Dendritic cell treated with granulocyte-macrophage colony-stimulating factor and Interleukin-4, amounts not matched to agents 40 ng/mL and 50 ng/mL, for 4 days (primary cell): ENCODE results near the gene PLEKHG3.

Experiments used
- H3K27ac Mint-ChIP-seq: one replicate; pipeline ENCODE4 v1.8.0; 2022; ENCODE audit warnings: mild to moderate bottlenecking, mixed read lengths
- H3K27me3 Mint-ChIP-seq: one replicate; pipeline ENCODE4 v1.8.0; 2022; ENCODE audit warnings: mild to moderate bottlenecking, mixed read lengths
- H3K36me3 Mint-ChIP-seq: one replicate; pipeline ENCODE4 v1.8.0; 2022; ENCODE audit warnings: low read depth, mixed read lengths
- H3K4me1 Mint-ChIP-seq: one replicate; pipeline ENCODE4 v1.8.0; 2022; ENCODE audit warnings: low read depth, mixed read lengths
- H3K4me3 Mint-ChIP-seq: one replicate; pipeline ENCODE4 v1.8.0; 2022; ENCODE audit warnings: mild to moderate bottlenecking, moderate library complexity, mixed read lengths
- H3K9me3 Mint-ChIP-seq: one replicate; pipeline ENCODE4 v1.8.0; 2022; ENCODE audit warnings: mixed read lengths
- intact Hi-C: fragments of 100-400 bp; cut with micrococcal nuclease; formaldehyde crosslinking; loops from one replicate; pipeline ENCODE4 v1.15.0; 2022

Gene PLEKHG3

DNA sequence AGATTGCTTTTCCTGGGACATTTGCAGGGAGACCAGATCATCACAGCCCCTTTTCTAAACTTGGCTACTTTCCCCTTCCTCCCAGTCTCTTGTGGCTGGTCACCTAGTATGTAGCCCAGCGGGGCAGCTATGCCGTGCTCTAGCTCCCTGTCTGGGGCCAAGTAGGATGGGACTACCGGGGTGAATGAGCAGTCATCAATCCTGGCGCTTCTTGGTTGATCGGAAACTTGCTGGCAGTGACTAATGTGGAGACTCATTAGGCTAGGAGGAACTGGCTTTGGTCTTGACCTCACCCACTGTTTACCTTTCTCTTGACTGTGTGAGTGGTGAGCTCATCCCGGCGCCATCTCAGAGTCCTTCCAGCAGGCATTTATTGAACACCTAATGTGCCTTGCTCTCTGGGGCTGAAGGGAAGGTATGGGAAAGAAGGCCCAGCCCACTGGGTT lies 15.9 kb downstream of the PLEKHG3 start:
- Mint-ChIP-seq H3K9me3 (no peaks in the 10 kb centered on the region), H3K4me1 (peaks cover 85% of the 10 kb centered on the region), H3K4me3 (no peak overlapping the region), H3K36me3 (peaks cover 13% of the 10 kb centered on the region), H3K27ac (no peak overlapping the region), H3K27me3 (no peaks in the 10 kb centered on the region)
- intact Hi-C loops = loop anchor here (5.0 kb wide), 1 partner anchor 37 kb away; no protein-coding TSS in a partner anchor

GRCh38 chr14:64721391-64721791 lies 17.2 kb downstream of the PLEKHG3 start:
- Mint-ChIP-seq H3K9me3 (no peaks in the 10 kb centered on the region), H3K27me3 (no peaks in the 10 kb centered on the region), H3K4me3 (no peak overlapping the region), H3K27ac (no peak overlapping the region), H3K4me1 (peaks cover 73% of the 10 kb centered on the region), H3K36me3 (peaks cover 13% of the 10 kb centered on the region)
- intact Hi-C loops = loop anchor here (5.0 kb wide), 1 partner anchor 36 kb away; no protein-coding TSS in a partner anchor

- Mint-ChIP-seq H3K4me1 (peaks cover 68% of the 10 kb centered on the region), H3K27ac (no peak overlapping the region), H3K4me3 (no peak overlapping the region), H3K9me3 (no peaks in the 10 kb centered on the region), H3K36me3 (peaks cover 13% of the 10 kb centered on the region), H3K27me3 (no peaks in the 10 kb centered on the region)
- intact Hi-C loops = loop anchor here (5.0 kb wide), 1 partner anchor 35 kb away; no protein-coding TSS in a partner anchor
Measured at GRCh38 chr14:64721899-64722298, 17.7 kb downstream of the PLEKHG3 start.

DNA sequence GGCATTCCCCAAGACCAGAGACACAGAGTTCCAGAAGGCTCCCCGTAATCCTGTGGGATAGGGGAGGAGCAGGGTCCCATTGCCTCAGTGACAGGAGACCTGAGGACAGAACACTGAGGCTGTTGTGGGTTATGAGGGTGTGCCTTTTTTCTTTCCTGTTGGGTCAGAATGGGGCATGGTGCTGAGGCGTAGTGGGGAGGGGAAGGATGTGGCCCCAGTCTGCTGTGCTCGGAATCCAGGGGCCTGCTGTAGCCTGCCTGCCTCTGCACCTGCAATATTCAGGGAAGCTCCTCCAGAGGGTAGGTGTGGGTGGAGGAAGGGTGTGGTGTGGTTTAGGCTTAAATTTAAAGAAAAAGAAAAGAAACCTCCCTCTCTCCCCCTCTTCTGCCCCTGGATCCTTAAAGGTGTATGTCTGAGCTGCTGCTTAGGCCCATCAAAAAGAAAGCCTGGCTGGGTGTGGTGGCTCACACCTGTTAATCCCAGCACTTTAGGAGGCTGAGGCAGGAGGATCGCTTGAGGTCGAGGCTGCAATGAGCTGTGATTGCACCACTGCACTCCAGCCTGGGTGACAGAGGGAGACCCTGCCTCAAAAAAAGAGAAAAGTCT lies 18.7 kb downstream of the PLEKHG3 start:
- no peak overlapping the region for H3K4me3 Mint-ChIP-seq
- H3K27ac Mint-ChIP-seq = no peak overlapping the region
- H3K9me3 Mint-ChIP-seq = no peaks in the 10 kb centered on the region
- intact Hi-C loops = loop anchor here (5.0 kb wide), 1 partner anchor 34 kb away; no protein-coding TSS in a partner anchor
- H3K36me3 Mint-ChIP-seq = peaks cover 21% of the 10 kb centered on the region
- no peaks in the 10 kb centered on the region for H3K27me3 Mint-ChIP-seq
- peaks cover 57% of the 10 kb centered on the region for H3K4me1 Mint-ChIP-seq

- H3K4me1 Mint-ChIP-seq = peaks cover 48% of the 10 kb centered on the region
- no peaks in the 10 kb centered on the region for H3K9me3 Mint-ChIP-seq
- peaks cover 26% of the 10 kb centered on the region for H3K36me3 Mint-ChIP-seq
- no peak overlapping the region for H3K4me3 Mint-ChIP-seq
- no peak overlapping the region for H3K27ac Mint-ChIP-seq
- intact Hi-C loops = loop anchor here (5.0 kb wide), 1 partner anchor 33 kb away; no protein-coding TSS in a partner anchor
- no peaks in the 10 kb centered on the region for H3K27me3 Mint-ChIP-seq
Measured at GRCh38 chr14:64723691-64724577, 19.7 kb downstream of the PLEKHG3 start.

DNA sequence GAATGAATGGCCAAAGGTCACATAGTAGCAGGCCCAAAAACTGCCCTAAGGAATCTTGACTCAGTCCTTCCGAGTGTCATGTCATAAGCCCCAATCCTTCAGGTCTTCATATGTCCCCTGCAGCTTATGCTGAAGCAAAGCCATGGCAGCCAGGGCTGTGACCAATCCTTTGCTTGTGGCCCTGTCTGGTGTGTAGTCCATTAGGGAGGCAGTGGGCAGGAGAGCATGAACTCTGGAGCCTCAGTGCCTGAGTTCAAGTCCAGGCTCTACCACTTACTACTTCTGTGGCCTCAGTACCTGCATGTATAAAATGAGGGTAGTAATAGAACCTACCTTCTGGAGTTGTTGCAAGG lies 20.3 kb downstream of the PLEKHG3 start:
- Mint-ChIP-seq H3K4me1 (peaks cover 46% of the 10 kb centered on the region), H3K27me3 (no peaks in the 10 kb centered on the region), H3K27ac (no peak overlapping the region), H3K9me3 (no peaks in the 10 kb centered on the region), H3K36me3 (peaks cover 31% of the 10 kb centered on the region), H3K4me3 (no peak overlapping the region)
- intact Hi-C loops = loop anchor here (5.0 kb wide), 1 partner anchor 33 kb away; no protein-coding TSS in a partner anchor

DNA sequence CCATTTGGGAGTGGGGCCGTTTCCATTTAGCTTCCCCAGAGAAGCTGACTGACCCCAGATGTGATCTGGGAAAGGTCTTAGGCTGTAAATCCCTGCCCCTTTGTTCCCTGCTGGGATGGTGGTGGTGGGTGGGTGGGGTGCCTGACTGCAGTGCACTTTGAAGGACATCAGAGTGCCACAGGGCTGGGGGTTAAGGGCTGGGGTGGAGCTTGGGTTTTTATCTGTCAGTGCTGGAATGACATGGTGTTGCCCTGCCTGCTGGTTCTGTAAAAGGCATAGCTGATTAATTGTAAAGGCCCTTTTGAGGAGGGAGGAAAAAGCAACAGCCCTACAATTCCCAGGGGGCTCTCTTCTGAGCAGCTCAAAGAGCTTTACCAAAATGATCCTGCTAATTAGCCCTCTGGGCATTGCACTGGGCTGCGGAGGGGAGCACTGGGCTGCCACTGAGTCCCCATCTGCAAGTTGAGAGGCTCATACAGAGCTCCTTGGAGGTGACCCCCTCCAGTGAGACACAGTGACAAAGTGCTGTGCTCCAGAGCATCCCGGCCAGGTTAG lies 21.1 kb downstream of the PLEKHG3 start:
- H3K4me3 Mint-ChIP-seq = no peak overlapping the region
- peaks cover 39% of the 10 kb centered on the region for H3K4me1 Mint-ChIP-seq
- H3K27me3 Mint-ChIP-seq = no peaks in the 10 kb centered on the region
- peaks cover 39% of the 10 kb centered on the region for H3K36me3 Mint-ChIP-seq
- no peaks in the 10 kb centered on the region for H3K9me3 Mint-ChIP-seq
- intact Hi-C loops = no loop called here
- H3K27ac Mint-ChIP-seq = no peak overlapping the region

DNA sequence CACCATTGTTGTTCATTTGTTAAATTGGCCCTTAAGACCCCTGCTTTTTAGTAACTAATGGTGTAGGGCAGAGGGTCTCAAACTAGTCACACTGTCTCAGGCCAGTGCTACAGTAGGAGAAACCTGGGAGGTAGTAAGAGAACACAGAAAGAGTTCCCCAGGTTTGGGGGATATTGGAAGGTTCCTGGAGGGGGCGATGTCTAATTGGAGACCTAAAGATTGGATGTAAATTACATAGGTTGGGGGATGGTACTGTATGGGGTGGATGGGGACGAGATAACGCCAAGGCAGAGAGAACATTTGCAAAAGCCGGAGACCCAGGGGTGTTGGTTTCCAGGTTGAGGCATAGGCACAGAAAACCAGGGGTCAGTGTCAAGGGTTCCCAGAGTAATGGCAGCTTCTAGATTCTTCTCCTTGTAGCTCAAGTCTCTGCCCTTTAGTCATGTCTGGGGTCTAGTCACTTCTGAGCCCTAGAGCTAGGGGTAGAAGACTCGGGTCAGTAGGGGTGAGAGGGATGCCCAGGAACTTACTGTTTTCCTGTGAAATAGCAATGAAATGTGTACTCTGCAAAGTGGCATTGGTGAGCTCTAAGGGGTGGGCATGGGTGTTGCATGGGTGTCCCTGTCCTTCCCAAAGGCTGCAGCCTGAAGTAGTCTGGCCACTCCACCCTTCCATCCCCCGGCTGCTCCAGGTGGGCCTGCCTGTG lies 21.8 kb downstream of the PLEKHG3 start:
- H3K27ac Mint-ChIP-seq = no peak overlapping the region
- no peaks in the 10 kb centered on the region for H3K9me3 Mint-ChIP-seq
- intact Hi-C loops = no loop called here
- H3K36me3 Mint-ChIP-seq = peaks cover 45% of the 10 kb centered on the region
- H3K27me3 Mint-ChIP-seq = no peaks in the 10 kb centered on the region
- H3K4me3 Mint-ChIP-seq = no peak overlapping the region
- peaks cover 32% of the 10 kb centered on the region for H3K4me1 Mint-ChIP-seq

DNA sequence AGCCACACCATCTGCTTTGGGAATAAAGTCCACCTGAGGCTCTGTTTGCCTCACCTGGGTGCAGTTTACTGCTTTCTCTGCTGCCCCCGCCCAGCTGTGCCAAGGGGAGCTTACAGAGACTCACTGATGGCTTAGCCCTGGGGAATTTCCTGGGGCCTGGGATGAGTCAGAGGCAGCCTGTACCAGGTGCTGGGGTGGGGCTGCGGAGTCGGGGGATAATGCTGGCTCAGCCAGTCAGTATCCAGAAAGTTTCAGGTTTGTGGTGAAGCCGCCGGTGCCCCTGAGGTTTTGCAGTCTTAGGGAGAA lies 22.3 kb downstream of the PLEKHG3 start:
- no peak overlapping the region for H3K4me3 Mint-ChIP-seq
- peaks cover 51% of the 10 kb centered on the region for H3K36me3 Mint-ChIP-seq
- intact Hi-C loops = no loop called here
- no peaks in the 10 kb centered on the region for H3K9me3 Mint-ChIP-seq
- peaks cover 27% of the 10 kb centered on the region for H3K4me1 Mint-ChIP-seq
- H3K27ac Mint-ChIP-seq = no peak overlapping the region
- H3K27me3 Mint-ChIP-seq = no peaks in the 10 kb centered on the region

DNA sequence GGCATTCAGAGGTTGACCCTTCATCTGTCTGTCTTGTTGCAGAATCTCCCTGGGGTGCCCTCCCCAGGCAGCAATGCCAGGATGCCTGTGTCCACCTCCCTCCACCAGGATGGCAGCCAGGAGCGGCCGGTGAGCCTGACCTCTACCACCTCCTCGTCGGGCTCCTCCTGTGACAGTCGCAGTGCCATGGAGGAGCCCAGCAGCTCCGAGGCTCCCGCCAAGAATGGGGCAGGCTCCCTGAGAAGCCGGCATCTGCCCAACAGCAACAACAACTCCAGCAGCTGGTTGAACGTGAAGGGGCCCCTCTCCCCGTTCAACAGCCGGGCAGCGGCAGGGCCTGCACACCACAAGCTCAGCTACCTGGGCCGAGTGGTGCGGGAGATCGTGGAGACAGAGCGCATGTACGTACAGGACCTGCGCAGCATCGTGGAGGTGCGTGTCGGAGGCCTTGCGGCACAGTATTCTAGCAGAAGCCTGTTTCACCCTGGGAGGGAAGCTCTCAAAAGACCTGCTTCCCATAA lies 23.4 kb downstream of the PLEKHG3 start:
- peaks cover 17% of the 10 kb centered on the region for H3K4me1 Mint-ChIP-seq
- H3K36me3 Mint-ChIP-seq = peaks cover 61% of the 10 kb centered on the region
- H3K9me3 Mint-ChIP-seq = no peaks in the 10 kb centered on the region
- H3K27ac Mint-ChIP-seq = no peak overlapping the region
- no peak overlapping the region for H3K4me3 Mint-ChIP-seq
- no peaks in the 10 kb centered on the region for H3K27me3 Mint-ChIP-seq
- intact Hi-C loops = no loop called here

- Mint-ChIP-seq H3K27ac (no peak overlapping the region), H3K4me1 (peaks cover 12% of the 10 kb centered on the region), H3K9me3 (no peaks in the 10 kb centered on the region), H3K27me3 (no peaks in the 10 kb centered on the region), H3K36me3 (peaks cover 66% of the 10 kb centered on the region), H3K4me3 (no peak overlapping the region)
- intact Hi-C loops = no loop called here
Measured at GRCh38 chr14:64728106-64728505, 23.9 kb downstream of the PLEKHG3 start.

DNA sequence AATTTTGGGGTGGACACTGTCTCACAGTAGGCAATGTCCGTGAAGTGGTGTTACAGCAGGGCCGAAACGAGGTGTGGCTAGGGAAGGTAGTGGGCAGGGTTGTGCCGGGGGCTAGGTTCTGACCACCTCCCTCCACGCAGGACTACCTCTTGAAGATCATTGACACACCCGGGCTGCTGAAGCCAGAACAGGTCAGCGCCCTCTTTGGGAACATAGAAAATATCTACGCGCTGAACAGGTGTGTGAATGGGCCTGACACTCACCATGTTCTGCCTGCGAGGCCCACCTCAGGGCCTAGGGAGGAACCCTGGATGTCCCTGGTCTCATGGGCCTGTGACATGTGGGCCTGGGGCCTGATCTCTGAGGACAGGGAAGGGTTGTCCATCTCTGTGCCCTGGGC lies 24.6 kb downstream of the PLEKHG3 start:
- intact Hi-C loops = no loop called here
- Mint-ChIP-seq H3K4me3 (no peak overlapping the region), H3K27me3 (no peaks in the 10 kb centered on the region), H3K36me3 (peaks cover 69% of the 10 kb centered on the region), H3K9me3 (no peaks in the 10 kb centered on the region), H3K27ac (no peak overlapping the region), H3K4me1 (peaks cover 8% of the 10 kb centered on the region)

DNA sequence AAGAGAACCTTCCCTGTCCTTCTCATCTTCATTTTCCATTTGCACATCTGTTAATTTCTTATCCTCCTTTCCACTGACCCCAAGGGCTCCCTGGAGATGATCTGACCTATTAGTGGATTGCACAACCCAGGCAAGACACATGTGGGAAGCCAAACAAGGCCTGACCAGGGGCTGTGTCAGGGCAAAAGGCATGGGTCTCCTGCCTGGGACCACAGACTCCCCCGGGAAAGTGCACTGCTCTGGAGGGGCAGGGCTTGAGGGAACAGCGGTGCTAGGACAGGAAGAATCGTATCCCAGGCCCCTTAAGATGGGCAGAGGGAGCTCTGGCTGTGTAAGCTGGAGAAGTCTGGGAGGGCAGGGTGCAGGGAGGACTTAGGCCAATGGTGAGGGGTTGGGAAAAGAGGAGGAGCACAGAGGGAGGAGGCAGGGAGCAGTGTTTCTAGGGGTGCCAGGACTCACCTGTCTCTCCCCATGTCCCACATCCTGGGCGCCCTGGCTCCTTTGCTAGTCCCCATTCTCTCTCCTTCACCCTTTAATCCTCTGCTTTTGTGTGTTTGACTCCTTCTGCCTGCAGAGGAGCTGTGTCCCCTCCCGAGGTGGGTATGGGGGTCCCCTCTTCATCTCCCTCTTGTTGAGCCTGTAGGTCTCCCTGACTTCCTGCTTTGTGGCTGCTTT lies 25.3 kb downstream of the PLEKHG3 start:
- H3K36me3 Mint-ChIP-seq = peaks cover 74% of the 10 kb centered on the region
- no peak overlapping the region for H3K4me3 Mint-ChIP-seq
- H3K27ac Mint-ChIP-seq = peak overlapping the region; percentile 10
- intact Hi-C loops = no loop called here
- no peaks in the 10 kb centered on the region for H3K27me3 Mint-ChIP-seq
- H3K4me1 Mint-ChIP-seq = peaks cover under 1% of the 10 kb centered on the region
- H3K9me3 Mint-ChIP-seq = no peaks in the 10 kb centered on the region
